Stimulated activated CD4-positive, alpha-beta T cell treated with anti-CD3 and anti-CD28 coated beads, Interleukin-2, amount 100 ng/mL, for 24 hours (primary cell): Measurements from ENCODE around the gene SNX15.

Source experiments
- DNase-seq, 2 donors: peaks; one replicate each; pipeline ENCODE4 v3.0.0-alpha.2; 2020

SNX15 gene

GRCh38 chr11:65087216-65087615 lies 60.0 kb downstream of the SNX15 start:
- no peak for DNase-seq

DNA sequence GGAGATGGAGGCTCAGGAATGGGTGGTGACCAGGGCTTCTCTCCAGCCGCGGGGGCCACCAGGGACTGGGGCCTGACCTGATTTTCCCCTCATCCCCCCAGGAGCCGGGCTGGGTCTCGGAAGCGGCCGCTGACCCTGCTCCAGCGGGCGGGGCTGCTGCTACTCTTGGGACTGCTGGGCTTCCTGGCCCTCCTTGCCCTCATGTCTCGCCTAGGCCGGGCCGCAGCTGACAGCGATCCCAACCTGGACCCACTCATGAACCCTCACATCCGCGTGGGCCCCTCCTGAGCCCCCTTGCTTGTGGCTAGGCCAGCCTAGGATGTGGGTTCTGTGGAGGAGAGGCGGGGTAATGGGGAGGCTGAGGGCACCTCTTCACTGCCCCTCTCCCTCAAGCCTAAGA lies 60.6 kb downstream of the SNX15 start:
- no peak for DNase-seq

GRCh38 chr11:65089621-65090020 lies 62.4 kb downstream of the SNX15 start:
- no peak for DNase-seq
